PFSK-1 (cell line): ENCODE data around the gene RFFL.

Experiments
- POLR2AphosphoS5 ChIP-seq: IDR thresholded peaks from 2 replicates; pipeline ENCODE4 v1.6.1; 2012; ENCODE audit warnings: low read depth, mild to moderate bottlenecking, control low read depth, low read length, moderate library complexity
- REST ChIP-seq, 2 experiments: IDR thresholded peaks; 2 replicates each; pipeline versions ENCODE4 v1.6.1 to v1.8.0; 2011 to 2012; ENCODE audit warnings: low read depth in 2 of 2, low read length in 2 of 2, control low read depth in 1 of 2, inconsistent platforms in 1 of 2, mild to moderate bottlenecking in 1 of 2, moderate library complexity in 1 of 2; ENCODE audit not compliant: insufficient read depth in 1 of 2
- SIN3A ChIP-seq: IDR thresholded peaks from 2 replicates; pipeline ENCODE4 v1.6.1; 2012; ENCODE audit warnings: mild to moderate bottlenecking, low read length, moderate library complexity, borderline replicate concordance; ENCODE audit not compliant: insufficient read depth

- TF ChIP-seq REST (IDR thresholded peaks at IDR 0.05; ENCODE audit: insufficient read depth in 1 of 2, low read depth in 2 of 2, low read length in 2 of 2) (no peak), POLR2AphosphoS5 (no peak), SIN3A (no peak)
Measured at GRCh38 chr17:35062308-35062707, 1.2 kb downstream of the RFFL start.
